ENCODE data around the gene IL4. TPM values are rescaled to one million over a fixed set of nuclear protein-coding genes. Genes with fewer than 3 reads are reported as not detected.

The IL4 gene
- total RNA-seq, 4 donors from 2014 or later: not detected

DNA sequence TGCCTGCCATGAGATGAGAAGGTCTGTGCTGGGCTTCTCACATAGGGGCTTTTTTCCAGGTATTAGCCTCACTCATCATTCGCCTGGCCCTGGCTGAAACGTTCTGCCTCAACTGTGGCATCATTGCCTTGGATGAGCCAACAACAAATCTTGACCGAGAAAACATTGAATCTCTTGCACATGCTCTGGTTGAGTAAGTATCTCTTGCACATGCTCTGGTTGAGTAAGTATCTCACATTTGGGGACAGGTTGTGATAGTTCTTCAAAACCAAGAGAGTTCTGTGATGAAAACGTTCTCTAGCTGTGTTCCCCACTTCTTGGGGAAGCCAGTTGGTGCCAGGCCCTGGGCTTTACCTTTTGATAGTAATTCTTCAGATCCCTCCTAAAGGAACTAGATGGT lies 33.2 kb upstream of the IL4 start:
- no peak for TF ChIP-seq CTCF (IDR thresholded peaks at IDR 0.05; ENCODE audit: low read depth)

GRCh38 chr5:132641241-132641723 lies 32.5 kb upstream of the IL4 start:
- TF ChIP-seq CTCF (IDR thresholded peaks at IDR 0.05; ENCODE audit: low read depth): no peak

DNA sequence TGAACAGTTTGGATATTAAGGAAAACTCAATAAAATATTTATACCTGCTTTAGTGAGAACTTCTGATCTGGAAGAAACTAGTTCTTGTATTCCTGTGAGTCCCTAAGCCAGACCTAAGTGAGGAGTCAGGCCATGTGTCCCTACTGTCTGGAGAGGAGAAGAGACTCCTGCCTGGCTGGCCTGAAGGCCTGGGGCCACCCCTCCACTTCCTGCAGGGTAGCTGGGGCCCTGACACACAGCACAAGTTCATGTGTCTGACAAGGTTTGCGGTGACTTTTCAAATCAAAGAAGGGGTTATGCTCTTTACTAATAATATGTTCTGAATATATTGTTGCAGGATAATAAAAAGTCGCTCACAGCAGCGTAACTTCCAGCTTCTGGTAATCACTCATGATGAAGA lies 31.9 kb upstream of the IL4 start:
- no peak for TF ChIP-seq CTCF (IDR thresholded peaks at IDR 0.05; ENCODE audit: low read depth)

GRCh38 chr5:132644177-132644576 lies 29.6 kb upstream of the IL4 start:
- no peak for TF ChIP-seq CTCF (IDR thresholded peaks at IDR 0.05; ENCODE audit: low read depth)

- TF ChIP-seq CTCF (IDR thresholded peaks at IDR 0.05; ENCODE audit: low read depth): no peak
These were observed 27.1 kb upstream of the IL4 start for GRCh38 chr5:132646583-132647266.

- TF ChIP-seq CTCF (IDR thresholded peaks at IDR 0.05; ENCODE audit: low read depth): no peak
These were observed 26.3 kb upstream of the IL4 start for GRCh38 chr5:132647473-132647872.

- no peak for TF ChIP-seq CTCF (IDR thresholded peaks at IDR 0.05; ENCODE audit: low read depth)
These were observed 25.4 kb upstream of the IL4 start for GRCh38 chr5:132648355-132648754.
